ENCODE data around the gene NLK. TPM values are rescaled to one million over a fixed set of nuclear protein-coding genes. Genes with fewer than 3 reads are reported as not detected.

NLK gene
- total RNA-seq, 1 experiment from 2014 or later: 12.8 TPM

DNA sequence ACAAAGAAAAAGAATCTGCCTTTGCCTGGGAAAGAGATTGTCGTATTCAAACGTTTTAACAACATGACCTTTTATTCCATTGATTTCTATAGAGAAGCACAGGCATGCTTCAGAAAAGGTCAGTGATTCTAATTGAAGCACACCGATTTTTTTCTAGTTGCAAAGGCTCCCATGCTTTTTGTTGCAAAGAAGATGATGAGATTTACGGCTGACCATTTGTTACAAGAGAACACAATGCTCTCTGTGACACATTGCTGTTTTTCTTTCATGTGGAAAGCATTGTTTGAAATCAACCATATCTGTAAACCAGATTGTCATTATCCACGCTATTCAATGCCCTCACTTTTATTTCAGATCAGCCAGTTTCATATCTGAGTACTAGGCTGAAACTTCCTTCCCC is 99.8 kb downstream of the NLK start:
- Histone ChIP-seq H3K36me3 (ENCODE audit: control insufficient read depth in 1 of 2, insufficient read depth in 2 of 2, low read length in 2 of 2) (no peaks in the 10 kb centered on the region), H3K4me1 (ENCODE audit: control insufficient read depth in 1 of 2, insufficient read depth in 2 of 2, low read length in 2 of 2) (peaks cover 6 to 9% of the 10 kb centered on the region in 2 experiments; a peak in 3 of 4 replicates), H3K79me2 (ENCODE audit: insufficient read depth, low read length) (no peaks in the 10 kb centered on the region), H3K9ac (ENCODE audit: low read length) (no peak overlapping the region), H3K9me3 (ENCODE audit: control insufficient read depth in 1 of 2, insufficient read depth in 1 of 2, low read depth in 1 of 2, low read length in 2 of 2) (no peaks in the 10 kb centered on the region), H3K9me2 (ENCODE audit: insufficient read depth) (no peaks in the 10 kb centered on the region), H3K27ac (ENCODE audit: low read depth, low read length) (no peak overlapping the region), H3K4me3 (replicated peaks in 1 of 2; ENCODE audit: low read depth in 1 of 2, low read length in 2 of 2) (no peak overlapping the region), H3K4me2 (ENCODE audit: low read length) (no peak overlapping the region), H3K27me3 (ENCODE audit: insufficient read depth, low read length) (no peaks in the 10 kb centered on the region), H4K20me1 (ENCODE audit: insufficient read depth) (no peaks in the 10 kb centered on the region), H2AFZ (ENCODE audit: low read depth, low read length, poor library complexity, severe bottlenecking) (no peak overlapping the region)
- no peak for TF ChIP-seq POLR2AphosphoS5 (IDR thresholded peaks at IDR 0.05; ENCODE audit: low read depth, low read length)
- TF ChIP-seq SIN3A (IDR thresholded peaks at IDR 0.05; ENCODE audit: low read depth): no peak
- no peak for TF ChIP-seq EZH2phosphoT487 (IDR thresholded peaks at IDR 0.05; ENCODE audit: borderline replicate concordance)
- no peak for TF ChIP-seq CEBPB (IDR thresholded peaks at IDR 0.05; ENCODE audit: low read depth)
- TF ChIP-seq ELF1 (IDR thresholded peaks at IDR 0.05; ENCODE audit: borderline replicate concordance, low read depth): no peak
- no peak for TF ChIP-seq ZNF274 (IDR thresholded peaks at IDR 0.05; ENCODE audit: low read depth, low read length)
- intact Hi-C loops (cut with micrococcal nuclease): no loop called here
- ATAC-seq (no peak), DNase-seq (ENCODE audit: low read depth, low spot score) (no peak)
- ChIA-PET CTCF (interaction anchor here (0.6 kb wide), 1 partner anchor 193 kb away, joined by 3 read pairs; no protein-coding TSS in a partner anchor), POLR2A (no interaction called here), RAD21 (ENCODE audit: low non-redundant PET in 1 of 2, low total read pairs in 2 of 2, uncharacterized antibody in 2 of 2, unreplicated experiment in 2 of 2) (no interaction called here)
- no TSS peak for BruUV-seq (replicated peaks)

DNA sequence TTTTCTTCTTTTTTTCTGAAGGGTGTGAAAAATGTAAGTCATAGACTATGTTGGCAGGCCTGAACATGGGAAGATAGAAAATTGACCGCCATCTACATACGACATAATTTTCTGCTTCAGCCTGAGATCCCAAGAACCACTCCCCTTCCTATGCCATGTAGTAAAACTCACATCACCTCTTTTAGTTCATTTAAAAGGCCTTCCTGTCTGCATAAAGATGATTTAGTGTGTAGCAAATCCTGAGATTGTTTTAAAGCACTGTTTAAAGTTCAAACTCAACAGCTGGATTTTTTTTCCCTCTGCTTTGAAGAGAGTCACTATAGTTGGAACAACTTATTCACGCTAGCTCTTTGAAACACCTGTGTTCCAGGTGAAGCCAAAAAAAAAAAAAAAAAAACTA is 101.5 kb downstream of the NLK start:
- DNase-seq (ENCODE audit: low read depth, low spot score) (no peak), ATAC-seq (no peak)
- Histone ChIP-seq H3K9me3 (ENCODE audit: control insufficient read depth in 1 of 2, insufficient read depth in 1 of 2, low read depth in 1 of 2, low read length in 2 of 2) (no peaks in the 10 kb centered on the region), H3K9me2 (ENCODE audit: insufficient read depth) (no peaks in the 10 kb centered on the region), H3K36me3 (ENCODE audit: control insufficient read depth in 1 of 2, insufficient read depth in 2 of 2, low read length in 2 of 2) (no peaks in the 10 kb centered on the region), H3K27me3 (ENCODE audit: insufficient read depth, low read length) (no peaks in the 10 kb centered on the region), H3K4me1 (ENCODE audit: control insufficient read depth in 1 of 2, insufficient read depth in 2 of 2, low read length in 2 of 2) (peaks cover 6 to 9% of the 10 kb centered on the region in 2 experiments; a peak in 3 of 4 replicates), H3K4me2 (ENCODE audit: low read length) (no peak overlapping the region), H4K20me1 (ENCODE audit: insufficient read depth) (no peaks in the 10 kb centered on the region), H3K79me2 (ENCODE audit: insufficient read depth, low read length) (no peaks in the 10 kb centered on the region), H3K9ac (ENCODE audit: low read length) (no peak overlapping the region), H2AFZ (ENCODE audit: low read depth, low read length, poor library complexity, severe bottlenecking) (no peak overlapping the region), H3K4me3 (replicated peaks in 1 of 2; ENCODE audit: low read depth in 1 of 2, low read length in 2 of 2) (no peak overlapping the region), H3K27ac (ENCODE audit: low read depth, low read length) (no peak overlapping the region)
- ChIA-PET RAD21 (ENCODE audit: low non-redundant PET in 1 of 2, low total read pairs in 2 of 2, uncharacterized antibody in 2 of 2, unreplicated experiment in 2 of 2) (no interaction called here), POLR2A (interaction anchor here (0.6 kb wide), 1 partner anchor 32 kb away, joined by 3 read pairs; no protein-coding TSS in a partner anchor), CTCF (interaction anchor here (1.4 kb wide), 1 partner anchor 107 kb away, joined by 3 read pairs; no protein-coding TSS in a partner anchor)
- intact Hi-C loops (cut with micrococcal nuclease): no loop called here
- no TSS peak for BruUV-seq (replicated peaks)
- TF ChIP-seq EGR1 (IDR thresholded peaks at IDR 0.05; ENCODE audit: low read depth) (no peak), YY1 (IDR thresholded peaks at IDR 0.05; ENCODE audit: extremely low read depth, insufficient replicate concordance, low read depth, low read length) (no peak), POLR2A (IDR thresholded peaks at IDR 0.05; ENCODE audit: borderline replicate concordance, extremely low read depth, insufficient read depth, insufficient read length) (no peak), CBX3 (IDR thresholded peaks at IDR 0.05; ENCODE audit: low read depth) (no peak), EZH2 (IDR thresholded peaks at IDR 0.05) (no peak), ZNF274 (IDR thresholded peaks at IDR 0.05; ENCODE audit: low read depth, low read length) (no peak)
- TF ChIP-seq, protein P1, sequence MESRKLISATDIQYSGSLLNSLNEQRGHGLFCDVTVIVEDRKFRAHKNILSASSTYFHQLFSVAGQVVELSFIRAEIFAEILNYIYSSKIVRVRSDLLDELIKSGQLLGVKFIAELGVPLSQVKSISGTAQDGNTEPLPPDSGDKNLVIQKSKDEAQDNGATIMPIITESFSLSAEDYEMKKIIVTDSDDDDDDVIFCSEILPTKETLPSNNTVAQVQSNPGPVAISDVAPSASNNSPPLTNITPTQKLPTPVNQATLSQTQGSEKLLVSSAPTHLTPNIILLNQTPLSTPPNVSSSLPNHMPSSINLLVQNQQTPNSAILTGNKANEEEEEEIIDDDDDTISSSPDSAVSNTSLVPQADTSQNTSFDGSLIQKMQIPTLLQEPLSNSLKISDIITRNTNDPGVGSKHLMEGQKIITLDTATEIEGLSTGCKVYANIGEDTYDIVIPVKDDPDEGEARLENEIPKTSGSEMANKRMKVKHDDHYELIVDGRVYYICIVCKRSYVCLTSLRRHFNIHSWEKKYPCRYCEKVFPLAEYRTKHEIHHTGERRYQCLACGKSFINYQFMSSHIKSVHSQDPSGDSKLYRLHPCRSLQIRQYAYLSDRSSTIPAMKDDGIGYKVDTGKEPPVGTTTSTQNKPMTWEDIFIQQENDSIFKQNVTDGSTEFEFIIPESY (IDR thresholded peaks at IDR 0.05; ENCODE audit: extremely low read depth, insufficient replicate concordance, low read length): no peak
- TF ChIP-seq, protein P2, sequence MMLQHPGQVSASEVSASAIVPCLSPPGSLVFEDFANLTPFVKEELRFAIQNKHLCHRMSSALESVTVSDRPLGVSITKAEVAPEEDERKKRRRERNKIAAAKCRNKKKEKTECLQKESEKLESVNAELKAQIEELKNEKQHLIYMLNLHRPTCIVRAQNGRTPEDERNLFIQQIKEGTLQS (IDR thresholded peaks at IDR 0.05): no peak
- TF ChIP-seq, protein P3, sequence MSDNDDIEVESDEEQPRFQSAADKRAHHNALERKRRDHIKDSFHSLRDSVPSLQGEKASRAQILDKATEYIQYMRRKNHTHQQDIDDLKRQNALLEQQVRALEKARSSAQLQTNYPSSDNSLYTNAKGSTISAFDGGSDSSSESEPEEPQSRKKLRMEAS (IDR thresholded peaks at IDR 0.05): no peak
- TF ChIP-seq, protein P4, sequence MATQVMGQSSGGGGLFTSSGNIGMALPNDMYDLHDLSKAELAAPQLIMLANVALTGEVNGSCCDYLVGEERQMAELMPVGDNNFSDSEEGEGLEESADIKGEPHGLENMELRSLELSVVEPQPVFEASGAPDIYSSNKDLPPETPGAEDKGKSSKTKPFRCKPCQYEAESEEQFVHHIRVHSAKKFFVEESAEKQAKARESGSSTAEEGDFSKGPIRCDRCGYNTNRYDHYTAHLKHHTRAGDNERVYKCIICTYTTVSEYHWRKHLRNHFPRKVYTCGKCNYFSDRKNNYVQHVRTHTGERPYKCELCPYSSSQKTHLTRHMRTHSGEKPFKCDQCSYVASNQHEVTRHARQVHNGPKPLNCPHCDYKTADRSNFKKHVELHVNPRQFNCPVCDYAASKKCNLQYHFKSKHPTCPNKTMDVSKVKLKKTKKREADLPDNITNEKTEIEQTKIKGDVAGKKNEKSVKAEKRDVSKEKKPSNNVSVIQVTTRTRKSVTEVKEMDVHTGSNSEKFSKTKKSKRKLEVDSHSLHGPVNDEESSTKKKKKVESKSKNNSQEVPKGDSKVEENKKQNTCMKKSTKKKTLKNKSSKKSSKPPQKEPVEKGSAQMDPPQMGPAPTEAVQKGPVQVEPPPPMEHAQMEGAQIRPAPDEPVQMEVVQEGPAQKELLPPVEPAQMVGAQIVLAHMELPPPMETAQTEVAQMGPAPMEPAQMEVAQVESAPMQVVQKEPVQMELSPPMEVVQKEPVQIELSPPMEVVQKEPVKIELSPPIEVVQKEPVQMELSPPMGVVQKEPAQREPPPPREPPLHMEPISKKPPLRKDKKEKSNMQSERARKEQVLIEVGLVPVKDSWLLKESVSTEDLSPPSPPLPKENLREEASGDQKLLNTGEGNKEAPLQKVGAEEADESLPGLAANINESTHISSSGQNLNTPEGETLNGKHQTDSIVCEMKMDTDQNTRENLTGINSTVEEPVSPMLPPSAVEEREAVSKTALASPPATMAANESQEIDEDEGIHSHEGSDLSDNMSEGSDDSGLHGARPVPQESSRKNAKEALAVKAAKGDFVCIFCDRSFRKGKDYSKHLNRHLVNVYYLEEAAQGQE (IDR thresholded peaks at IDR 0.05; ENCODE audit: low read depth): no peak

Data from HCT116 (cell line).